ENCODE measurements around the gene TULP4.

The TULP4 gene

DNA sequence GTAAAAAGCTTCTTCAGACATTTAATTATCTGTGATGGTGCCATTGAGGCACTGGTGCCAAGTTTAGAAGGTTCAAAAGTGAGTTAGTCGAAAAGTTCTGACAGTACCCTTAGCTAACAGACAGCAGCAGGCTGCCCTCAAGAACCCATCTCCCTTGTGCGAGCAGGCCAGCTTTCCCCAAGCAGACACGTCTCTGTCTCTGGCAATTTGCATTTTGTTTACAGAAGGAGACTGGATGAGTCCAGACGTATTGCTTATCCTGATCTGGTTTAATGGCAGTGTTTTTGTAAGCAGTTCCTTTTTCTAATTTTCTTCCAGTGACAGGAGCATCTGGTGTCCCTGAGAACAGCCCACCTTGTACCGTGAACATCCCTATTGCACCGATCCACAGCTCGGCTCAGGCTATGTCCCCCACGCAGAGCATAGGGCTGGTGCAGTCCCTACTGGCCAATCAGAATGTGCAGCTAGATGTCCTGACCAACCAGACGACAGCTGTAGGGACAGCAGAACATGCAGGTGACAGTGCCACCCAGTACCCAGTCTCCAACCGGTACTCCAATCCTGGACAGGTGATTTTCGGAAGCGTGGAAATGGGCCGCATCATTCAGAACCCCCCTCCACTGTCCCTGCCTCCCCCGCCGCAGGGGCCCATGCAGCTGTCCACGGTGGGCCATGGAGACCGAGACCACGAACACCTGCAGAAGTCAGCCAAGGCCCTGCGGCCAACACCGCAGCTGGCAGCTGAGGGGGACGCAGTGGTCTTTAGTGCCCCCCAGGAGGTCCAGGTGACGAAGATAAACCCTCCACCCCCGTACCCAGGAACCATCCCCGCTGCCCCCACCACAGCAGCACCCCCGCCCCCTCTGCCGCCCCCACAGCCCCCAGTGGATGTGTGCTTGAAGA is 189.3 kb downstream of the TULP4 start:
- H3K4me3 ChIP-seq (ENCODE audit: low read length): no peak overlapping the region
- no peak for DNase-seq (ENCODE audit: low read depth)
- TF ChIP-seq, protein P1, sequence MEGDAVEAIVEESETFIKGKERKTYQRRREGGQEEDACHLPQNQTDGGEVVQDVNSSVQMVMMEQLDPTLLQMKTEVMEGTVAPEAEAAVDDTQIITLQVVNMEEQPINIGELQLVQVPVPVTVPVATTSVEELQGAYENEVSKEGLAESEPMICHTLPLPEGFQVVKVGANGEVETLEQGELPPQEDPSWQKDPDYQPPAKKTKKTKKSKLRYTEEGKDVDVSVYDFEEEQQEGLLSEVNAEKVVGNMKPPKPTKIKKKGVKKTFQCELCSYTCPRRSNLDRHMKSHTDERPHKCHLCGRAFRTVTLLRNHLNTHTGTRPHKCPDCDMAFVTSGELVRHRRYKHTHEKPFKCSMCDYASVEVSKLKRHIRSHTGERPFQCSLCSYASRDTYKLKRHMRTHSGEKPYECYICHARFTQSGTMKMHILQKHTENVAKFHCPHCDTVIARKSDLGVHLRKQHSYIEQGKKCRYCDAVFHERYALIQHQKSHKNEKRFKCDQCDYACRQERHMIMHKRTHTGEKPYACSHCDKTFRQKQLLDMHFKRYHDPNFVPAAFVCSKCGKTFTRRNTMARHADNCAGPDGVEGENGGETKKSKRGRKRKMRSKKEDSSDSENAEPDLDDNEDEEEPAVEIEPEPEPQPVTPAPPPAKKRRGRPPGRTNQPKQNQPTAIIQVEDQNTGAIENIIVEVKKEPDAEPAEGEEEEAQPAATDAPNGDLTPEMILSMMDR (IDR thresholded peaks at IDR 0.05; ENCODE audit: insufficient read depth, low read depth, low read length, missing control alignments): no peak

DNA sequence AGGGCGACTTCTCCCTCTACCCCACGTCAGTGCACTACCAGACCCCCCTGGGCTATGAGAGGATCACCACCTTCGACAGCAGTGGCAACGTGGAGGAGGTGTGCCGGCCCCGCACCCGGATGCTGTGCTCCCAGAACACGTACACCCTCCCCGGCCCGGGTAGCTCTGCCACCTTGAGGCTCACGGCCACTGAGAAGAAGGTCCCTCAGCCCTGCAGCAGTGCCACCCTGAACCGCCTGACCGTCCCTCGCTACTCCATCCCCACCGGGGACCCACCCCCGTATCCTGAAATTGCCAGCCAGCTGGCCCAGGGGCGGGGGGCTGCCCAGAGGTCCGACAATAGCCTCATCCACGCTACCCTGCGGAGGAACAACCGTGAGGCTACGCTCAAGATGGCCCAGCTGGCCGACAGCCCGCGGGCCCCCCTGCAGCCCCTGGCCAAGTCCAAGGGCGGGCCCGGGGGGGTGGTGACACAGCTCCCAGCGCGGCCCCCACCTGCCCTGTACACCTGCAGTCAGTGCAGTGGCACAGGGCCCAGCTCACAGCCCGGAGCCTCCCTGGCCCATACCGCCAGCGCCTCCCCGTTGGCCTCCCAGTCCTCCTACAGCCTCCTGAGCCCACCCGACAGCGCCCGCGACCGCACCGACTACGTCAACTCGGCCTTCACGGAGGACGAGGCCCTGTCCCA is 190.1 kb downstream of the TULP4 start:
- no peak for DNase-seq (ENCODE audit: low read depth)
- H3K4me3 ChIP-seq (ENCODE audit: low read length): no peak overlapping the region
- TF ChIP-seq, protein P1 (IDR thresholded peaks at IDR 0.05; ENCODE audit: insufficient read depth, low read depth, low read length, missing control alignments): no peak

DNA sequence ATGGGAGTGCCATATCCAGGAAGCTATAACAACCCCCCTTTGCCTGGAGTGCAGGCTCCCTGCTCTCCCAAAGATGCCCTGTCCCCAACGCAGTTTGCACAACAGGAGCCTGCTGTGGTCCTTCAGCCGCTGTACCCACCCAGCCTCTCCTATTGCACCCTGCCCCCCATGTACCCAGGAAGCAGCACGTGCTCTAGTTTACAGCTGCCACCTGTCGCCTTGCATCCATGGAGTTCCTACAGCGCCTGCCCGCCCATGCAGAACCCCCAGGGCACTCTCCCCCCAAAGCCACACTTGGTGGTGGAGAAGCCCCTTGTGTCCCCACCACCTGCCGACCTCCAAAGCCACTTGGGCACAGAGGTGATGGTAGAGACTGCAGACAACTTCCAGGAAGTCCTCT is 191.0 kb downstream of the TULP4 start:
- TF ChIP-seq, protein P1 (IDR thresholded peaks at IDR 0.05; ENCODE audit: insufficient read depth, low read depth, low read length, missing control alignments): no peak
- DNase-seq (ENCODE audit: low read depth): no peak
- H3K4me3 ChIP-seq (ENCODE audit: low read length): no peak overlapping the region

DNA sequence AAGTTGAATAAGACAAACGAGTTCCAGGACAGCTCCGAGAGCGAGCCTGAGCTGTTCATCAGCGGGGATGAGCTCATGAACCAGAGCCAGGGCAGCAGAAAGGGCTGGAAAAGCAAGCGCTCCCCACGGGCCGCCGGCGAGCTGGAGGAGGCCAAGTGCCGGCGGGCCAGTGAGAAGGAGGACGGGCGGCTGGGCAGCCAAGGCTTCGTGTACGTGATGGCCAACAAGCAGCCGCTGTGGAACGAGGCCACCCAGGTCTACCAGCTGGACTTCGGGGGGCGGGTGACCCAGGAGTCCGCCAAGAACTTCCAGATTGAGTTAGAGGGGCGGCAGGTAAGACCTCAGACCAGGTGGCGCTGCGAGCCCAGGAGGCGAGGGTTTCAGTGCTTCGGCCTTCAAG is 191.6 kb downstream of the TULP4 start:
- no peak for DNase-seq (ENCODE audit: low read depth)
- H3K4me3 ChIP-seq (ENCODE audit: low read length): no peak overlapping the region
- TF ChIP-seq, protein P1 (IDR thresholded peaks at IDR 0.05; ENCODE audit: insufficient read depth, low read depth, low read length, missing control alignments): no peak

DNA sequence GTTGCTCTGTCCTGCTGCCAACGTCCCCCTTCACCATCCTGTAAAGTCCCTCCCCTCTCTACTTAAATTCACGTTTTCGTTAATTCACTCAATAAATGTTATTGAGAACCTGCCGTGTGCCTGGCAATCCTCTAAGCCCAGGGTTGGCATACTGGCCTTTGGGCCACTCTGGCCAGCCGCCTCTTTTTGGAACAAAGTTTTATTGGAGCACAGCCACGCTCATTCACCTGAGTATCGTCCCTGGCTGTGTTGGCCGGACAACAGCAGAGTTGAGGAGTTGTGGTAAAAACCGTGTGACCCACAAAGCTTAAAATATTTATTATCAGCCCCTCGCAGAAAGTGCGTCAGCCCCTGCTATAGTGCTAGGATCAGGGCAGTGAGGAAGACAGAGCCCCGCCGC is 192.9 kb downstream of the TULP4 start:
- TF ChIP-seq, protein P1 (IDR thresholded peaks at IDR 0.05; ENCODE audit: insufficient read depth, low read depth, low read length, missing control alignments): no peak
- DNase-seq (ENCODE audit: low read depth): no peak
- no peak overlapping the region for H3K4me3 ChIP-seq (ENCODE audit: low read length)

DNA sequence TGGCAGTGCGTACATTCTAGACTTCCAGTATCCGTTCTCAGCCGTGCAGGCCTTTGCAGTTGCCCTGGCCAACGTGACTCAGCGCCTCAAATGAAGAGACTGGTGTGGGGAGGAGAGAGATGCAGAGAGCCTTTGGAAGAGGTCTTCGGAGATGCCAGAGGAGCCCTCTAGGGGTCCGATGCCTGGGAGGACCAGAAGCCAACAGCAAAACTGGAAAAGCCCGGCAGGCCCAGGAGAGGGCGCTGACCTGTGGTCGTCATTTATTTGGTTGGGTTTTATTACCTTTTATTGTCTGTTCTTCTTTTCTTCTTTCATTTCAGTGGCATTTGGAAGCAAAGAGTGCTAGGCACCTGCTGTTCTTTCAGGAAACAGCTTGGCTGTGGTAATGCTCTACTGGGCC is 194.3 kb downstream of the TULP4 start:
- no peak for DNase-seq (ENCODE audit: low read depth)
- H3K4me3 ChIP-seq (ENCODE audit: low read length): no peak overlapping the region
- TF ChIP-seq, protein P1 (IDR thresholded peaks at IDR 0.05; ENCODE audit: insufficient read depth, low read depth, low read length, missing control alignments): peak; percentile 8

Measured in epithelial cell of esophagus (primary cell).